DOHH2 (cell line): ENCODE results near the gene TNFSF10.

ENCODE experiments used
- EZH2phosphoT487 ChIP-seq: fragments of 200-600 bp; sonication (generic); IDR thresholded peaks from 2 replicates; pipeline ENCODE4 v1.6.1; 2017; ENCODE audit warnings: borderline replicate concordance, mild to moderate bottlenecking, antibody characterized with exemption, low read length, moderate library complexity, mixed read lengths
- TF ChIP-seq, protein P1 (sequence below): fragments of 200-600 bp; sonication (generic); IDR thresholded peaks from one replicate; pipeline ENCODE4 v1.5.1; 2014; ENCODE audit warnings: antibody characterized with exemption, mild to moderate bottlenecking, low read depth, low read length; ENCODE audit not compliant: poor library complexity, severe bottlenecking

DNA sequence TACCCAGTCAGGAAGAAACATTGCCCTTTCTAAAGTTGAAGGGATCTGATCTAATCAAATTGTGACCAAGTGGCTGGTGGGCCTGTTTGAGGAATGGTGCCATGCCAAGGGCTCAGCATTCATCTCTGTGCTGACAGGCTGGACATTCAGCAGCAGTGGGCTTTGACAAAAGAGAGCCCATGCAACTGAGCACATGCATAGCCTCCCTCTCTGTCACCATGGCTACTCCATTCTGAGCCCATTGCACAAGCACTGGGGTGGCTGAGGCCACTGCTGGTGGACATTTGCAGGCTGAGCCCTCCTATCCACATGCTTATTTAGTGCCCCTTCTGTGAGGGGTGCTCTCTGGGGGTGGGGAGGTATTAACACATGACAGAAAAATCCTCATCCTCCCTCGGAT, 28.6 kb upstream of the TNFSF10 start:
- TF ChIP-seq, protein P1, sequence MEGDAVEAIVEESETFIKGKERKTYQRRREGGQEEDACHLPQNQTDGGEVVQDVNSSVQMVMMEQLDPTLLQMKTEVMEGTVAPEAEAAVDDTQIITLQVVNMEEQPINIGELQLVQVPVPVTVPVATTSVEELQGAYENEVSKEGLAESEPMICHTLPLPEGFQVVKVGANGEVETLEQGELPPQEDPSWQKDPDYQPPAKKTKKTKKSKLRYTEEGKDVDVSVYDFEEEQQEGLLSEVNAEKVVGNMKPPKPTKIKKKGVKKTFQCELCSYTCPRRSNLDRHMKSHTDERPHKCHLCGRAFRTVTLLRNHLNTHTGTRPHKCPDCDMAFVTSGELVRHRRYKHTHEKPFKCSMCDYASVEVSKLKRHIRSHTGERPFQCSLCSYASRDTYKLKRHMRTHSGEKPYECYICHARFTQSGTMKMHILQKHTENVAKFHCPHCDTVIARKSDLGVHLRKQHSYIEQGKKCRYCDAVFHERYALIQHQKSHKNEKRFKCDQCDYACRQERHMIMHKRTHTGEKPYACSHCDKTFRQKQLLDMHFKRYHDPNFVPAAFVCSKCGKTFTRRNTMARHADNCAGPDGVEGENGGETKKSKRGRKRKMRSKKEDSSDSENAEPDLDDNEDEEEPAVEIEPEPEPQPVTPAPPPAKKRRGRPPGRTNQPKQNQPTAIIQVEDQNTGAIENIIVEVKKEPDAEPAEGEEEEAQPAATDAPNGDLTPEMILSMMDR, result no peak
- TF ChIP-seq EZH2phosphoT487, result no peak
